ENCODE results near the gene MYLIP.

- TF ChIP-seq CTCF (IDR thresholded peaks at IDR 0.05; ENCODE audit: insufficient read depth, low read length, poor library complexity, severe bottlenecking) (no peak), EZH2phosphoT487 (conservative IDR thresholded peaks at IDR 0.05; ENCODE audit: low read length) (no peak)
Observed at GRCh38 chr6:16158943-16159557, 30.2 kb downstream of the MYLIP start.
